GM12878 (cell line): ENCODE measurements around the gene NKTR. TPM values are rescaled to one million over a fixed set of nuclear protein-coding genes. Genes with fewer than 3 reads are reported as not detected.

Experiments
- ATAC-seq: fragments of 200-7000 bp; cut with Tn5 transposase; 3 replicates; pipeline ENCODE4 v1.9.1; 2020; ENCODE audit warnings: mild to moderate bottlenecking, moderate library complexity
- BruUV-seq: library from RNA; stranded (reverse); fragments of 400-500 nt; replicated peaks from 2 replicates; lab custom pipeline; 2021; lab: Mats Ljungman, UMichigan
- CTCF ChIA-PET: fragments of 300-600 bp; sonication (Branson Sonifier 250); formaldehyde crosslinking; extraction: SDS; loops from one replicate; lab custom pipeline; 2021; ENCODE audit warnings: inconsistent platforms; lab: Yijun Ruan, JAX
- POLR2A ChIA-PET: fragments of 350-600 bp; formaldehyde crosslinking; extraction: SDS; loops from one replicate; lab custom pipeline; 2021; ENCODE audit warnings: inconsistent platforms; lab: Charles Lee
- RAD21 ChIA-PET: fragments of 300-600 bp; sonication (Branson Sonifier 250); formaldehyde crosslinking; loops from one replicate; lab custom pipeline; 2023; ENCODE audit warnings: antibody characterized with exemption; ENCODE audit not compliant: unreplicated experiment; lab: Charles Lee
- SMC1A ChIA-PET: fragments of 300-600 bp; sonication (Branson Sonifier 250); formaldehyde crosslinking; loops from one replicate; lab custom pipeline; 2023; ENCODE audit not compliant: unreplicated experiment, uncharacterized antibody; lab: Charles Lee
- DNase-seq: peaks from one replicate; pipeline ENCODE4 v3.0.0-alpha.2; 2011; ENCODE audit warnings: low read depth, low spot score
- FAIRE-seq: peaks from 3 replicates; lab custom pipeline; 2011; peaks lifted over from hg19 to GRCh38; lab: Jason Lieb, UNC
- H2AFZ ChIP-seq: 2 replicates; pipeline ENCODE4 v1.6.0; 2011; ENCODE audit warnings: low read depth, low read length, control low read depth; ENCODE audit not compliant: control insufficient read depth
- H3K27ac ChIP-seq: 2 replicates; pipeline ENCODE4 v1.5.1; 2011; ENCODE audit warnings: control low read depth; ENCODE audit not compliant: control insufficient read depth, insufficient read depth
- H3K27me3 ChIP-seq, 2 experiments: replicated peaks in 1 of 2; 2 replicates each; pipeline versions ENCODE4 v1.6.0 to v1.6.1; 2011; ENCODE audit warnings: low read length in 1 of 2; ENCODE audit not compliant: control insufficient read depth in 2 of 2, insufficient read depth in 2 of 2
- H3K36me3 ChIP-seq, 2 experiments: 2 replicates each; pipeline ENCODE4 v1.5.1; 2011; ENCODE audit warnings: low read length in 1 of 2; ENCODE audit not compliant: control insufficient read depth in 2 of 2, insufficient read depth in 2 of 2
- H3K4me1 ChIP-seq: 2 replicates; pipeline ENCODE4 v1.6.1; 2011; ENCODE audit warnings: mild to moderate bottlenecking, low read length, moderate library complexity, mixed read lengths; ENCODE audit not compliant: control insufficient read depth, insufficient read depth
- H3K4me2 ChIP-seq: 2 replicates; pipeline ENCODE4 v1.6.0; 2011; ENCODE audit warnings: control low read depth; ENCODE audit not compliant: control insufficient read depth, insufficient read depth
- H3K4me3 ChIP-seq: fragments of 200-600 bp; sonication (generic); 2 replicates; pipeline ENCODE4 v1.5.1; 2016
- H3K79me2 ChIP-seq: 2 replicates; pipeline ENCODE4 v1.6.0; 2011; ENCODE audit warnings: low read length; ENCODE audit not compliant: control insufficient read depth, insufficient read depth
- H3K9ac ChIP-seq: 2 replicates; pipeline ENCODE4 v1.8.0; 2011; ENCODE audit warnings: low read length, control low read depth, mixed read lengths; ENCODE audit not compliant: control insufficient read depth, insufficient read depth
- H3K9me3 ChIP-seq: replicated peaks from 3 replicates; pipeline ENCODE4 v1.5.1; 2011; ENCODE audit warnings: mild to moderate bottlenecking, low read length; ENCODE audit not compliant: control insufficient read depth, insufficient read depth
- H4K20me1 ChIP-seq: 2 replicates; pipeline ENCODE4 v1.6.0; 2011; ENCODE audit not compliant: control insufficient read depth, insufficient read depth
- CREB1 ChIP-seq: IDR thresholded peaks from 2 replicates; pipeline ENCODE4 v1.6.1; 2012; ENCODE audit warnings: low read depth, mild to moderate bottlenecking, inconsistent platforms
- ETV6 ChIP-seq, 2 experiments: fragments of 450-650 bp in 1 of 2; IDR thresholded peaks in 1 of 2; conservative IDR thresholded peaks in 1 of 2; 2 replicates each; pipeline ENCODE4 v1.6.1; 2014; ENCODE audit warnings: antibody characterized with exemption in 1 of 2, borderline replicate concordance in 1 of 2, low read depth in 1 of 2, mild to moderate bottlenecking in 1 of 2, moderate library complexity in 1 of 2
- FOS ChIP-seq: IDR thresholded peaks from 3 replicates; pipeline ENCODE4 v1.6.1; 2011; ENCODE audit warnings: borderline replicate concordance; ENCODE audit not compliant: insufficient read length; ENCODE audit errors: extremely low read depth
- NRF1 ChIP-seq: conservative IDR thresholded peaks from 2 replicates; pipeline ENCODE4 v1.6.1; 2011; ENCODE audit warnings: mild to moderate bottlenecking, low read depth, low read length, improper control_type of control experiment
- SMARCA5 ChIP-seq: fragments of 450-650 bp; IDR thresholded peaks from 2 replicates; pipeline ENCODE4 v1.6.1; 2017; ENCODE audit warnings: mild to moderate bottlenecking
- ZBTB11 ChIP-seq: fragments of 450-650 bp; formaldehyde crosslinking; IDR thresholded peaks from 2 replicates; pipeline ENCODE4 v1.5.0; 2022; ENCODE audit warnings: mild to moderate bottlenecking, missing genetic modification characterization
- ZBTB40 ChIP-seq: fragments of 450-650 bp; IDR thresholded peaks from 2 replicates; pipeline ENCODE4 v1.6.1; 2016; ENCODE audit warnings: mild to moderate bottlenecking, moderate library complexity, borderline replicate concordance
- ZNF24 ChIP-seq: fragments of 450-650 bp; IDR thresholded peaks from 2 replicates; pipeline ENCODE4 v1.6.1; 2017; ENCODE audit warnings: antibody characterized with exemption, mild to moderate bottlenecking
- WGBS: methylation state at CpG from one replicate; pipeline ENCODE4 v1.1.6; 2016; ENCODE audit warnings: low lambda C conversion rate; ENCODE audit not compliant: insufficient replicate concordance, insufficient coverage; ENCODE audit errors: missing lambda C conversion rate; 5-methylcytosine and 5-hydroxymethylcytosine counted together
- in situ Hi-C: fragments of 300-500 bp; cut with MboI; formaldehyde crosslinking; loops from 9 replicates; pipeline ENCODE4 v1.14.3; 2018; ENCODE audit warnings: mixed read lengths
- intact Hi-C: fragments of 100-400 bp; cut with micrococcal nuclease; formaldehyde crosslinking; loops from one replicate; pipeline ENCODE4 v1.14.2; 2022; ENCODE audit not compliant: unreplicated experiment
- polyA plus RNA-seq, 11 experiments: library from polyadenylated mRNA; depleted of rRNA in 4 of 11; unstranded in 6 of 11; stranded (reverse) in 5 of 11; fragments of >200 nt; fragmentation: Nextera tagmentation in 4 of 11; fragmentation: Illumina TruSeq in 1 of 11; extraction: Ambion mirVana in 4 of 11; extraction: Trizol in 1 of 11; gene quantifications; 1 replicate in 1 of 11; 2 replicates in 10 of 11; pipeline versions ENCODE4 v1.2.1 to v1.2.3, GENCODE V29; 2011 to 2016; ENCODE audit warnings: inconsistent platforms in 2 of 11, missing spikeins in 2 of 11, low read depth in 1 of 11
- total RNA-seq, 4 experiments: library from RNA; depleted of rRNA in 3 of 4; stranded (reverse); fragments of >200 nt in 3 of 4; fragmentation: Illumina TruSeq in 1 of 4; extraction: Trizol in 1 of 4; gene quantifications; 2 replicates each; pipeline versions ENCODE4 v1.2.1 to v1.2.3, GENCODE V29; 2013 to 2021

NKTR gene
- total and polyA plus RNA-seq, 10 of the 15 experiments (the other 5 are each of a cell fraction or from before 2014, with no cell fraction given), result 15.3 to 91.9 (median 55.3) TPM

- no peak for TF ChIP-seq ZBTB40
- no peak for TF ChIP-seq ZNF24
- TF ChIP-seq ETV6 (conservative IDR thresholded peaks at IDR 0.05 in 1 of 2, IDR thresholded peaks at IDR 0.05 in 1 of 2; ENCODE audit: borderline replicate concordance in 1 of 2, low read depth in 1 of 2), result no peak
- TF ChIP-seq SMARCA5, result no peak
Observed at GRCh38 chr3:42590989-42591756, 9.3 kb upstream of the NKTR start (continued).

- ChIA-PET SMC1A (interaction anchor here (0.8 to 2.2 kb wide), 4 partner anchors 9 to 26 kb away, joined by 3 to 34 read pairs (median 8); partner anchors contain the start of genes NKTR and SEC22C), RAD21 (interaction anchor here (0.5 to 2.5 kb wide), 4 partner anchors 10 to 27 kb away, joined by 3 to 32 read pairs (median 4); partner anchors contain the start of gene NKTR), POLR2A (interaction anchor here (0.6 to 3.4 kb wide), 5 partner anchors 10 to 392 kb away, joined by 4 to 69 read pairs (median 8); partner anchors contain the start of genes HIGD1A, NKTR and SEC22C), CTCF (interaction anchor here (0.9 to 1.4 kb wide), 3 partner anchors 11 to 21 kb away, joined by 3 to 7 read pairs (median 7); no protein-coding TSS in a partner anchor)
- Histone ChIP-seq H3K9ac (peak overlapping the region; percentile 77), H3K4me3 (peak overlapping the region; percentile 95), H3K4me1 (peaks cover 12% of the 10 kb centered on the region), H3K27me3 (no peaks in the 10 kb centered on the region), H3K27ac (peak overlapping the region; percentile 75), H3K4me2 (peak overlapping the region; percentile 88), H3K36me3 (peaks cover 0 to 12% of the 10 kb centered on the region in 2 experiments; a peak in 1 of 4 replicates), H3K9me3 (no peaks in the 10 kb centered on the region), H4K20me1 (no peaks in the 10 kb centered on the region), H2AFZ (no peak overlapping the region), H3K79me2 (peaks cover 34% of the 10 kb centered on the region)
- FAIRE-seq, result peak; percentile 70
- WGBS, result 58% methylated on average over 4 of the region's 4 CpGs
- TF ChIP-seq ZBTB11 (CRISPR knock-in tag) (no peak), NRF1 (no peak), FOS (no peak), CREB1 (no peak)
- intact Hi-C loops (no loop called here), in situ Hi-C loops (no loop called here)
- ATAC-seq, result no peak
- BruUV-seq, result TSS peak; percentile 69
- no peak for DNase-seq
Observed at GRCh38 chr3:42591811-42592210, 8.7 kb upstream of the NKTR start.
